GM21528 (cell line): ENCODE results near the gene LRRC8E.

Source experiments
- ATAC-seq: cut with Tn5 transposase; IDR thresholded peaks from one replicate; pipeline ENCODE4 v1.9.1; 2021; ENCODE audit warnings: mild to moderate bottlenecking, moderate library complexity; ENCODE audit not compliant: unreplicated experiment, low FRiP score

LRRC8E gene

GRCh38 chr19:7944177-7944761 lies 56.0 kb downstream of the LRRC8E start:
- peak; percentile 36 for ATAC-seq

GRCh38 chr19:7947939-7948338 lies 59.6 kb downstream of the LRRC8E start:
- ATAC-seq: no peak
